ENCODE results near the gene TTYH2.

TTYH2 gene

GRCh38 chr17:74213861-74214391 is 555 bp downstream of the TTYH2 start:
- peak in 30 of 58 donors; percentile 22 to 64 (median 40) for DNase-seq

- DNase-seq, result peak in 6 of 58 donors; percentile 15 to 56 (median 46)
These were observed 1.3 kb downstream of the TTYH2 start for GRCh38 chr17:74214484-74215341.

GRCh38 chr17:74215342-74215727 is 2.0 kb downstream of the TTYH2 start:
- peak in 50 of 58 donors; percentile 23 to 77 (median 52) for DNase-seq

- no peak for DNase-seq
These were observed 3.1 kb downstream of the TTYH2 start for GRCh38 chr17:74216505-74216904.

- DNase-seq, result no peak
These were observed 3.8 kb downstream of the TTYH2 start for GRCh38 chr17:74217037-74217730.

- peak in 1 of 58 donors; percentile 8 for DNase-seq
These were observed 4.5 kb downstream of the TTYH2 start for GRCh38 chr17:74217888-74218287.

- no peak for DNase-seq
These were observed 5.1 kb downstream of the TTYH2 start for GRCh38 chr17:74218436-74218835.

- DNase-seq, result no peak
These were observed 6.3 kb downstream of the TTYH2 start for GRCh38 chr17:74219576-74220133.

- no peak for DNase-seq
These were observed 6.8 kb downstream of the TTYH2 start for GRCh38 chr17:74220219-74220618.

GRCh38 chr17:74220946-74221818 is 7.8 kb downstream of the TTYH2 start:
- no peak for DNase-seq

- DNase-seq, result no peak
These were observed 9.0 kb downstream of the TTYH2 start for GRCh38 chr17:74222399-74222798.

- DNase-seq, result no peak
These were observed 10.5 kb downstream of the TTYH2 start for GRCh38 chr17:74223901-74224300.

GRCh38 chr17:74224959-74225725 is 11.8 kb downstream of the TTYH2 start:
- DNase-seq, result no peak

- no peak for DNase-seq
These were observed 12.9 kb downstream of the TTYH2 start for GRCh38 chr17:74226252-74226651.

GRCh38 chr17:74227271-74228080 is 14.1 kb downstream of the TTYH2 start:
- no peak for DNase-seq

GRCh38 chr17:74228306-74228978 is 15.1 kb downstream of the TTYH2 start:
- DNase-seq, result no peak

- no peak for DNase-seq
These were observed 17.5 kb downstream of the TTYH2 start for GRCh38 chr17:74230896-74231295.
